Stimulated activated CD4-positive, alpha-beta T cell treated with anti-CD3 and anti-CD28 coated beads, Interleukin-15, amount 100 ng/mL, for 24 hours (primary cell): Measurements from ENCODE around the gene TMEM72.
A peak's percentile ranks its signal among the peaks of the same experiment; 100 is the strongest.

ENCODE experiments used
- DNase-seq: peaks from one replicate; pipeline ENCODE4 v3.0.0-alpha.2; 2020

TMEM72 gene

GRCh38 chr10:44956717-44957706, 45.9 kb downstream of the TMEM72 start:
- DNase-seq: no peak

- DNase-seq: no peak
Observed at GRCh38 chr10:44958196-44958897, 47.2 kb downstream of the TMEM72 start.

GRCh38 chr10:44958898-44959246, 47.7 kb downstream of the TMEM72 start:
- no peak for DNase-seq

GRCh38 chr10:44959247-44960087, 48.3 kb downstream of the TMEM72 start, which contains the start of gene RASSF4:
TSS of gene RASSF4 (plus strand) at chr10:44959802. CDS start at chr10:44970203, 10,401 bp downstream.
- peak; percentile 96 for DNase-seq

- no peak for DNase-seq
Observed at GRCh38 chr10:44960088-44960460, 48.9 kb downstream of the TMEM72 start.

GRCh38 chr10:44960482-44961229, 49.5 kb downstream of the TMEM72 start:
- DNase-seq: no peak

- DNase-seq: no peak
Observed at GRCh38 chr10:44961230-44961571, 50.1 kb downstream of the TMEM72 start.

GRCh38 chr10:44961931-44962750, 51.0 kb downstream of the TMEM72 start:
- DNase-seq: no peak

- no peak for DNase-seq
Observed at GRCh38 chr10:44962870-44963738, 52.0 kb downstream of the TMEM72 start.

- DNase-seq: no peak
Observed at GRCh38 chr10:44963772-44964633, 52.9 kb downstream of the TMEM72 start.

- no peak for DNase-seq
Observed at GRCh38 chr10:44965104-44965503, 54.0 kb downstream of the TMEM72 start.

GRCh38 chr10:44965651-44966097, 54.5 kb downstream of the TMEM72 start:
- DNase-seq: no peak

- no peak for DNase-seq
Observed at GRCh38 chr10:44966129-44966815, 55.1 kb downstream of the TMEM72 start.

- DNase-seq: no peak
Observed at GRCh38 chr10:44966816-44967509, 55.8 kb downstream of the TMEM72 start.

GRCh38 chr10:44967616-44968015, 56.5 kb downstream of the TMEM72 start:
- DNase-seq: no peak

GRCh38 chr10:44968091-44968490, 57.0 kb downstream of the TMEM72 start:
- no peak for DNase-seq

- DNase-seq: no peak
Observed at GRCh38 chr10:44968500-44969400, 57.6 kb downstream of the TMEM72 start.
